HG03135 (cell line): Measurements from ENCODE around the gene PTAR1.

ENCODE experiments used
- ATAC-seq: cut with Tn5 transposase; IDR thresholded peaks from one replicate; pipeline ENCODE4 v1.9.1; 2021; ENCODE audit warnings: mild to moderate bottlenecking, moderate library complexity; ENCODE audit not compliant: unreplicated experiment

PTAR1 gene

DNA sequence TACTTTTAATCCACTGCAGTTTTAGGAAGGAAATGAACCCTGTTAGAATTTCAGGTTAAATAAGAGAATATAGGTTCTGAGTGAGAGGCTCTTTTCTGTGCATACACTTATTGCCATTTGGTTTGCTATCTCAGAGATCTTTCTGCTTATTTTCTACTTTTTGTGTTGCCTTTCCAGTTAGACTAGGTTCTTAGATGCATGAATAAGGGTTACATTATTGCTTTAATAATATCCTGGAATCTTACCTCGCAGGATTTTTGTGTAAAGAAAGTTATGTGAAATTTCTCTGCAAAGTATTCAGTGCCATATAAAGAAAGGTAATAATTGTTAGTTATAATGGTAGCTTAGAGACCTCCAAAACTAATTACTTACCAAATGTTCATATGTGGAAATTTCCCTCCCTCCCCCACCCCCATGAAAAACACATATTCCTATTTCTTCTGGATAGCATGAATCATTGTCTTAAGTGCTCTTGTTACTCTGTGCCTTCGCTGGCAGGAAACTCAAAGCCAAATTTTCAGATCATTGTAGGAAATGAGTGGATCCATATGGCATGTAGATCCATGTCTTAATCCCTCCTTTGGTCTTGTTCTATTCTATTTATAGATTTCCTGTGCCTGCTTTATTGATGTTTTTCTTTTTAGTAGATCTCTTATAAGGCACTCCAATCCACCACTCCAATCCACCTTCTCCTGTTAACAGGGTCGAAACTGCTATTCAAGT lies 84.9 kb downstream of the PTAR1 start:
- ATAC-seq: no peak

DNA sequence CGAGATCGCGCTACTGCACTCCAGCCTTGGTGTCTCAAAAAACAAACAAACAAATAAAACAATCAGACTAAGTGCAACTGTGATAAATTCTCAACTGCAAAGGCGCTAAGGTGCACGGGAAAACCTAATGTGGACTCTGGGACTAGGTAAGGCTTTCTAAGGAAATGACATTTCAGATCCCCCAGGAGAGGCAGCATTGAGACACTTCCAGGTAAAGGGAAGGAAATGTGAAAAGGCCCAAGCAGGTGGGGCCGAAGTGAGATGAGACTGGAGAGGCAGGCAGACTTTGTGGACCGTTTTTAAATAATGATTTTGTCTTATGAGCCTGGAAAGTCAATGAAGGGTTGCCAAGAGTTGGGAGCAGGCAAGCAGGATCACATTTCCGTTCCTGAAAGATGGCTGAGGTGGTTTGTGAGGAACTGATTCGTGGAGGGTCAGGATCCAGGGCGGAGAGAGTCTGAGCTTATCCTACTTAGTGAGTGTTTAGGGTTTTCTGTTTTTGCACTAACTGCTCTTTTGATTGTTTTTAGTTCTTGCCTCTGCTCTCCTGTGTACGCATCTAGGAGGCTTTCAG lies 85.6 kb downstream of the PTAR1 start:
- no peak for ATAC-seq

DNA sequence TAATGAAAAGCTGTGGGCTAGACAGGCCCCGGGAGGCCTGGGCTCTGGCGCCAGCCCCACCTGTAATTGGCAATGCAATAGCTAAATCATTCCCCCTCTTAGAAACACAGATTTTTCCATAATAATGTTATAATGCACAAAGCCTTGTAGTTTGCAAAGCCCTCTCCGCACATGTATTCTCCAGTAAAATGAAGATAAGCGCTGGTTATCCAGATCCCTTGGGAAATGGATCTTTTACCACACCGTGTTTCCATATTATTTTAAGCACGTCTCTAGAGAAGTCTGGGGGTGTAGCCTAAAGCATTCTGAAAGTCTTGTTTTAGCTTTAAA lies 86.5 kb downstream of the PTAR1 start:
- ATAC-seq: no peak

DNA sequence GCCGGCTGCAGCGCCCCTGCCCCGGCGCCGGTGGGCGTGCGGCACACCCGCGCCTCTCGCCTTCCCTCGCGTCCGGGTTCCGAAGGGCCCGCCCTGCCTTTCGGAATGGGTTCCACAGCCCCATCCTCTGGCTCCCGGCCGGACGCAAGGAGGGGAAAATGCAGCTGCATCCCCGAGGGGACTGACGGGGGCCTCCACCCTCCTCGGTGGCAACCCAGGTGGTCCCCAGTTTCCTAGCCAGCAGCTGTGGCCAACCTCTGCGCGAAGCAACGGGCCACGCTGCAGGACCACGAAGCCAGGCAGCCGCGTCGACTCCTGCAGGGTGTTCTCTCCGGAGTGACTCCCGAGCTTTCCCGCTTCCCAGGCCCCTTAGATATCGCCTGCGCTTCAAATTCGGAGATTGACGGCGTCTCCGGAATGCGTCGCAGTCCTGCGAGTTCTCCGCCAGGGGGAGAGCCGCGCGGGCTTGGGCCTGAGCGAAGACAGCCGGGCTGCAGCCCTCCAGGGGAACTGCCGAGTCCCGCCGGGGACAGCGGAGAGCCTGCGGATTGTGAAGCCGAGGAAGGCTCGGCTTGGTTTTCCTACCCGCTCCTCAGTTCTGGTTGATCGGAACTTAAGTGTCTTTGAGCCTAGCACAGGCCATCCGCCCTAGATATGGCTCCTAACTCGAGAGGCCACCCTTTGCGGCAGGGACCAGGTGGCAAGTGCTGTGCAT lies 87.1 kb downstream of the PTAR1 start:
- ATAC-seq: peak; percentile 94

DNA sequence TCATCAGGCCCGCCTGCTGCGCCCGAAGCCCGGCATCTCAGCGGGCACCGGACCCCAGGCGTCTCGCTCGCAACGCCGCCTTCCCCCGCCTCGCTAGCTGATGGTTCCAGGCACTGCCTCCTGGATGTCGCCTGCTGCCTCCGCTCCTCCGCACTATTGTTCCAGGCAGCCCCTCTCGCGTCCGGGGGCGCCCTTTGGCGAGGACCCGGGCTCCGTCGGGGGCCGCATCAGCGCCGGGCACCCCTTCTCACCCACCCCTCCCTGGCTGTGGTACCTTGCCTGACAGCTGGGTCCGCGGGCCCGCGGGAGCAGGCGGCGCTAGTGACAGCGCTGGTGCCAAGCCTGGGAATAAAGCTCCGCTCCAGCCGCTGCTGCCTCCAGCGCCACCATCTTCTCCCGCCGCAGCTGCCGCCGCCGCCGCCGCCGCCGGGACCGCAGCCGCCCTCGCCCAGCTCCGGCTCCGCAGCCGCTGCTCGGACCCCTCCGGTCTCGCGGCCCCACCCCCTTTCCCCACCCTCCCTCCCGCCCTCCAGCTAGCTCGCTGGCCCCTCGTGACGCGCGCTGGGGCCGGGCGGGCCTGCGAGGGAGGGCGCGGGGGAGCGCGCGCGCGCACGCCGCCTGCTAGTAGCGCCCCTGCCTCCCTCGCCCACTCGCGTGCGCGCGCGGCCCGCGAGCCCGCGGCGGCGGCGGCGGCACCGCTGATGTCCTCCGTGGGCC lies 87.8 kb downstream of the PTAR1 start, which contains the start of gene APBA1:
Gene APBA1, minus strand, starts transcription at position 493 of the 717 bp plus-strand sequence.
- peak; percentile 41 for ATAC-seq

DNA sequence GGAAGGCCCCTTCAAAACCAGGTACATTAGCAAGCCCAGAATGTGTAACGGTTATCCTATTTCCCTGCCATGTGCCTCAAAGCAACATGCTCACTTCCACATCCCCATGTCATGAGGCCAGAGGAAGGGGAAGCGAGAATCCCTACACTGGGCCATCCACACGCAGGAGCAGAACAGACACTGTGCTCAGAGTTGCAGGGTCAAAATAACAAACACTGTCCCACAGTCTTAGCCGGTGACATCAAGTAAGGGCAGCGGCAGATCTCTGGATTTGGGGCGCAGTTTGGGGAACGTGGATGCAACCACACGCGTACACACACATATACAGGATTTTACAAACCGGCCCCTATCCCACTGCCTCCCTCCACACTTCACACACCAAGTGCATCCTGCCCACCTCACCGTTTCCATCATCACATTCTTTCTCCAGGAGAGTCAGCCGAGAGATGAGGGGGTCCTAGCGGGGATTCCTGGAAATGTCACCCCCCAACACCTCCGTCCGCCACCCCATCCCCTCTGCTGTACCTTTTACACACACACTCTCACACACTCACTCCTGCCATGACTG lies 88.4 kb downstream of the PTAR1 start:
- ATAC-seq: no peak

DNA sequence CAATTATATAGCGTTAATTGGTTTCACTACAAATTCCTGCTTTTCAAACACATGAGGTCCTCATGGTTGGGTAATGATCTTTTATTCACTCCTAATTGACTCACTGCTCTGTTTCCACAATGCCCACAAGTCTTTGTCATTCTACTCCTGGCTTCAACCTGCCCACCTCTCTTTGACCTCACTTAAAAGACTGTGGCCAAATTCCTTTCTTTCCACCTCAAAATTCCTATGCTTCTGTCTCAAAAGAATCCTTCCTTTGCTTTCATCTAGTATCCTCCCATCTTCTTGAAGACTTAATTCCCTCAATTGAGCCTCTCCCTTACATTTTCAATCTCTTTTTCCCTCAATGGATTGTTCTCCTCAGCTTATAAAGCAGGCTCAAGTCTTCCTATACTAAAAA lies 92.5 kb downstream of the PTAR1 start:
- ATAC-seq: no peak

DNA sequence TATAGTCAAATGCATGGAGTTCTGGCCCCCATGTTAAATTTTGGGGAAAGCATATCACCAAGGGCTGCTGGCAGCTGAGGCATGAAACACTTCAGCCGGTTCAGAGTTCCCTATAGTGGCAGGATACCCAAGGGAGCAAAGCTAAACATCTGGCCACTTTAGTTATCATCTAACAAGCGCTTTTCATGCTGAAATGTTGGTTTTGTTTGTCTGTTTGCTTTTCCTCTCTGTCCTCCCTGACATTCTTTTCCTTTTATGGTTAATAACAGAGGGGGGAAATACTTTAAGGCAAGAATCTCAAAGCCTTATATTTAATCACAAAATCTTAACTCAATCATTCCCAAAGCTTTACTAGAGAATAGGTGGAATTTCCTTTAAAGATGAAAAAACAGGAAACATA lies 99.5 kb downstream of the PTAR1 start:
- ATAC-seq: no peak
